HAP-1 (cell line): ENCODE data around the gene COL5A3.
"Not testable (repeated sequence)": the region's sequence is repeated elsewhere in the genome, so short reads cannot be mapped to it uniquely, and the experiment has no call there.

ENCODE experiments used
- DNase-seq, 2 experiments: peaks; one replicate each; pipeline ENCODE4 v3.0.0-alpha.2; 2016 to 2020; ENCODE audit warnings: low spot score in 2 of 2
- H3K27me3 ChIP-seq: fragments of 250-450 bp; sonication (Bioruptor Pico); 2 replicates; pipeline ENCODE4 v1.5.1; 2020; ENCODE audit warnings: low read depth, mild to moderate bottlenecking, moderate library complexity
- H3K36me3 ChIP-seq: fragments of 250-450 bp; sonication (Bioruptor Pico); replicated peaks from 2 replicates; pipeline ENCODE4 v1.5.1; 2020; ENCODE audit warnings: mild to moderate bottlenecking
- H3K4me1 ChIP-seq: fragments of 250-450 bp; sonication (Bioruptor Pico); 2 replicates; pipeline ENCODE4 v1.5.1; 2020; ENCODE audit warnings: mild to moderate bottlenecking
- H3K4me3 ChIP-seq: fragments of 250-450 bp; sonication (Bioruptor Pico); 2 replicates; pipeline ENCODE4 v1.5.1; 2020; ENCODE audit warnings: mild to moderate bottlenecking, moderate library complexity
- H3K9me3 ChIP-seq: fragments of 250-450 bp; sonication (Bioruptor Pico); 2 replicates; pipeline ENCODE4 v1.5.1; 2020; ENCODE audit warnings: mild to moderate bottlenecking, moderate library complexity
- in situ Hi-C: fragments of 300-500 bp; cut with MboI; formaldehyde crosslinking; loops from 3 replicates; pipeline ENCODE4 v1.14.3; 2020; ENCODE audit warnings: low sequenced_read_pairs, inconsistent platforms, mixed read lengths

Gene COL5A3

DNA sequence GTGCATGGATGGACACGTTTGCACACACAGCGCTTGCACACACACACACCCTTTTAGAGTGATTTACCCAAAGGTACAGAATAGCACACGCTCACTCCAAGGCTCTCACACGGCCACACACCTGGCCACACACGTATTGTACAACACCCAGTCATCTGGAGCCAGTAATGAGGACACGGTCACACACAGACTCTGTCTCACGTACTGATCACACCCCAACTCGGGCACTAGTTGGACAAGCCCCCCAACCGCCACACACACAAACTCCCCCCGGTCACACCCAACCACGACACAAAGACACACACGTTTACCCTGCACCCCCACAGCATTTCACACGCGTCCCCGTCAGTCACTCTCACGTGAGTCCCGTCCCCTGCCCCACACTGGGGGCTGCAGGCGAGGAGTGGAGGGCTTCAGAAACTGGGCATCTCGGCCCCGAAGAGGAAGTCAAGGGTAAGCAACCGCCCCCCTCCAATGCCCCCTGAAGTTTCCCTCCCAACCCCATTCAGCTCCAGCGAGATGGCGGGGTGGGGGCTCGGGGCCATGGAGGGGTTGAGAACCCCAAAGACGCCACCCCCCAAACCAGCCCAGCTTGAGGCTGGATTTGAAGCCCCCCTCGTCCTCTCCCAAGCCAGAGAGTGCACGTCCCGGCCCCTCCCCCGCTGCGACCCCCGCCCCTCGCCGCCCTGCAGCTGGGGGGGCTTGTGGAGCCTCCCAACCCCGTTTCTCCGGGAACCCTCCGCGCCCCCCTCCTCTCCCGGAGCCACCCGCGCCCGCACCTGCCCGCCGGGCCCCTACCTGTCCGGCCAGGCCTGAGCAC, 74.6 kb downstream of the COL5A3 start:
- no peaks in the 10 kb centered on the region for H3K36me3 ChIP-seq
- peak in 1 of 2 experiments; percentile 20 for DNase-seq
- peaks cover 17% of the 10 kb centered on the region for H3K4me1 ChIP-seq
- no peaks in the 10 kb centered on the region for H3K9me3 ChIP-seq
- in situ Hi-C loops, result loop anchor here (5.0 to 25.0 kb wide), 3 partner anchors 92 to 302 kb away; partner anchors contain the start of genes ANGPTL6, PPAN and S1PR2
- no peaks in the 10 kb centered on the region for H3K27me3 ChIP-seq
- H3K4me3 ChIP-seq, result peak overlapping the region; percentile 38

DNA sequence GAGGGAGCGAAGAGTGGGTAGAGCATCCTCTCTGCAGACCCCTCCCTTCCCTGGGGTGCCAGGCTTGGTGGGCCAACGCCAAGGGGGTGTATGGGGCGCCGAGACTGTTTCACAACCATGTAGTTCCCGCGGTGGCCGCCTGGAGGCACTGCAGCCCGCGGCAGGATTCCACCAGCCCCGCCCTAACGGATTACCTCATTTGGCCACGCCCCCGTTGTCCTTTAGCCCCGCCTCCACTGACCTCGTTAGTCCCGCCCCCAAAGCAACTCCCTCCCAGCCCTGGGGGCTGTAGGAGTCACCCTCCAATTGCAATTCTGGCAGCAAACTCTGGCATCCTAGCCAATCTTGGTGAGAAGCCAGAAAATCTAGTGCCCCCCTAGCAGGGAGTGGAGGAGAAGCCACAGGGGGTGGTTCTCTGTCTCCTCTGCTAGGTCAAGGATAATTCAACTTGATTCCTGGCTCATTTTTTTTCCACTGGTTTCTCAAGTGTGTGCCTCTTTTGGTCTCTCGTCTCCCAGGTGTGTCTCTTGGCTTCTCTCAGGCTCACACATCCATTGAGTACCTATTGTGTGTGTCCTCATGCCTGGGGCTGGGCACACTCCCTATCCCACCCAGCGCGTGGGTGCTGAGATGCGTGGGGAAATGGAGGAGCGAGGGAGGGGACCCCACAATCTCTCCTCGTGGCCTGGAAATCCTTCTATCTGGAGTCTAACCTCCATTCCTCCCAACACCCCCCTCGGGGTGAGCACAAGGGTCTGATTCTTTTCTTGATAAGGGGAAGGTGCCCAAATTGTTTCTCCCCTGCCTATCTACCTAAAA, 76.0 kb downstream of the COL5A3 start:
- Histone ChIP-seq H3K27me3 (no peaks in the 10 kb centered on the region), H3K36me3 (no peaks in the 10 kb centered on the region), H3K4me1 (peaks cover 17% of the 10 kb centered on the region), H3K9me3 (no peaks in the 10 kb centered on the region), H3K4me3 (no peak overlapping the region)
- peak; percentile 65 to 93 for DNase-seq
- in situ Hi-C loops, result loop anchor here (10.0 to 25.0 kb wide), 2 partner anchors 170 to 303 kb away; partner anchors contain the start of genes ANGPTL6, PPAN and S1PR2

DNA sequence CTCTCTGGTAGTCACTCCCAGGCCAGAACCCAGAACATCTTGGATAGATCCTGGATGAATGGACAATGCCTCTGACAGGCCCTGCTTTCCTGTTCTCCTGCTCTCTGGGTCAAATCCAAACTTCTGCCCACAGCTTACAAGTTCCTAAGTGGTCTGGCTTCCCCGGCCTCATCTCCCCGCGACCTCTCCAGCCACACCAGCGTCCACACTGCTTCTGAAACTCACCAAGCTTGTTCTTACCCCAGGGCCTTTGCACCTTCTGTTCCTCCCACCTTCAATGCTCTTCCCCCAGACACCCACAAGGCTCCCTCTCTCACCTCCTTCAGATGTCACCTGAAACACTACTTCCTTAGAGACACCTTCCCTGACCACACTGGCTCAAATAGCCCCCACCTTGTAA, 77.5 kb downstream of the COL5A3 start:
- Histone ChIP-seq H3K27me3 (no peaks in the 10 kb centered on the region), H3K9me3 (no peaks in the 10 kb centered on the region), H3K4me1 (peaks cover 17% of the 10 kb centered on the region), H3K36me3 (no peaks in the 10 kb centered on the region), H3K4me3 (no peak overlapping the region)
- in situ Hi-C loops, result loop anchor here (10.0 to 25.0 kb wide), 2 partner anchors 172 to 304 kb away; partner anchors contain the start of genes ANGPTL6, PPAN and S1PR2
- no peak for DNase-seq

DNA sequence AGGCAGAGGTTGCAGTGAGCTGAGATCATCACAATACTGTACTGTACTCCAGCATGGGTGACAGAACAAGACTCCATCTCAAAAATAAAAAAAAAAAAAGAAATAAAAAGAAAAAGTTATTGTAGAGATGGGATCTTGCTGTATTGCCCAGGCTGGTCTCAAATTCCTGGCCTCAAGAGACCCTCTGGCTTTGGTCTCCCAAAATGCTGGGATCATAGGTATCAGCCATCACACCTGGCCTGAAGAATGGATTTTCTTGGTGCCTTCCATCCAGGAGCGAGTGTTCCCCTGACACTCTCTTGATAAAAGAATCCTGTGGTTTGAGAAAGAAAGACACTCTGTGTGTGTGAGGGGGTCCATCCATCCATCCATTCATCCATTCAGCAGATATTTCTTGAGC, 78.7 kb downstream of the COL5A3 start:
- peaks cover 11% of the 10 kb centered on the region for H3K4me1 ChIP-seq
- no peaks in the 10 kb centered on the region for H3K27me3 ChIP-seq
- H3K36me3 ChIP-seq, result no peaks in the 10 kb centered on the region
- H3K9me3 ChIP-seq, result no peaks in the 10 kb centered on the region
- DNase-seq, result no peak
- in situ Hi-C loops, result loop anchor here (10.0 to 25.0 kb wide), 2 partner anchors 173 to 306 kb away; partner anchors contain the start of genes ANGPTL6, PPAN and S1PR2
- no peak overlapping the region for H3K4me3 ChIP-seq

DNA sequence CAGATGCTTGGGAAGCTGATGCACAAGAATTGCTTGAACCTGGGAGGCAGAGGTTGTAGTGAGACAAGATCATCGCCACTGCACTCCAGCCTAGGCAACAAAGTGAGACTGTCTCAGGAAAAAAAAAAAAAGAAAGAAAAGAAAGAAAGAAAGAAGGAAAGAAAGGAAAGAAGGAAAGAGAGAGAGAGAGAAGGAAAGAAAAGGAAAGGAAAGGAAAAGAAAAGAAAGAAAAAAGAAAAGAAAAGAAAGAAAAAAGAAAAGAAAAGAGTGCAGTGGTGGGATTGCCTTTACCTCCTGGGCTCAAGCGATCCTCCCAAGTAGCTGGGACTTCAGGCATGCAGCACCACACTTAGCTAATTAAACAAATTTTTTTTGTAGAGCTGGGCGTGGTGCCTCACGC, 86.9 kb downstream of the COL5A3 start:
- H3K4me3 ChIP-seq, result no peak overlapping the region
- in situ Hi-C loops, result loop anchor here (10.0 kb wide), 1 partner anchor 461 kb away; the partner anchor contains the start of gene TYK2
- no peaks in the 10 kb centered on the region for H3K27me3 ChIP-seq
- H3K4me1 ChIP-seq, result peaks cover 1% of the 10 kb centered on the region; the same call in 1 of the 2 replicates
- no peaks in the 10 kb centered on the region for H3K9me3 ChIP-seq
- no peak for DNase-seq
- no peaks in the 10 kb centered on the region for H3K36me3 ChIP-seq

DNA sequence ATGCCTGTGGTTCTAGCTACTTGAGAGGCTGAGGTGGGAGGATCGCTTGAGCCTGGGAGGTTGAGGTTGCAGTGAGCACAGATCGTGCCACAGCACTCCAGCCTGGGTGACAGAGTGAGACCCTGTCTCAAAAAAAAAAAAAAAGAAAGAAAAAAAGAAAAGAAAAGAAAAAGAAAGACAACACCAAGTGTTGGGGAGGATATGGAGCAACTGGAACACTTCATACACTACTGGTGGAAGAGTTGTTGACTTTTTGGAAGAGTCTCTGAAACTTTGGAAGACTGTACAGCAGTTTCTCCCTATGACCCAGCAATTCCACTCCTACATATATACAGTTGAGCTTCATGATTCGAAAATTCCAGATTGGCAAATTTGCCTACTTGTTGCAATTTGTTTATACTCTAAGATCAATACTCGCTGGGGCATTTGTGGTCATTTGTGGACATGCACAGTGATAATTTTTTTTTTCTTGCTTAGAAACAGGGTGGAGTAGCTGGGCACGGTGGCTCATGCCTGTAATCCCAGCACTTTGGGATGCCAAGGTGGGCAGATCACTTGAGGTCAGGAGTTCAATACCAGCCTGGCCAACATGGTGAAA, 87.4 kb downstream of the COL5A3 start:
- not testable (repeated sequence) for H3K9me3 ChIP-seq, H3K36me3 ChIP-seq, H3K4me1 ChIP-seq, DNase-seq, H3K4me3 ChIP-seq, H3K27me3 ChIP-seq
- in situ Hi-C loops, result loop anchor here (10.0 kb wide), 1 partner anchor 462 kb away; the partner anchor contains the start of gene TYK2

DNA sequence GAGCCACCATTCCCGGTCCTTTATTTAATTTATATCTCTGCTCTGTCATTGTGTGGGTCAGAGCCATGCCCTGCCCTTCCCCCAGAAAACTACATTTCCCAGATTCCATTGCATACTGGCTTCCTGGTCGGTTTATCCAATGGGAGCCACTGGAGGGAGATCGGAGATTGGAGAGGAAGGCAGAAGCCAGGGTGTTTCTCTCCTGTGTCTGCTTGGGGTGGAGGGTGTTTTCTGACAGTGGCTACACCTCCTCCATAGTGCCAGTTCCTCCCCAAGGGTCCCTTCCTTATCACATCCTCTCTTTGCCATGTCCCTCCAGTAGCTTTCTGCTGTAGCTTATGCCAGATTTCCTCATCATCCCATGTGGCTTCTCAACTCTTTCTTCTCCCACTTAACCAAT, 93.0 kb downstream of the COL5A3 start:
- Histone ChIP-seq H3K4me3 (no peak overlapping the region), H3K9me3 (no peaks in the 10 kb centered on the region), H3K4me1 (peaks cover 8% of the 10 kb centered on the region), H3K36me3 (no peaks in the 10 kb centered on the region), H3K27me3 (no peaks in the 10 kb centered on the region)
- DNase-seq, result peak; percentile 69 to 71
- in situ Hi-C loops, result no loop called here

DNA sequence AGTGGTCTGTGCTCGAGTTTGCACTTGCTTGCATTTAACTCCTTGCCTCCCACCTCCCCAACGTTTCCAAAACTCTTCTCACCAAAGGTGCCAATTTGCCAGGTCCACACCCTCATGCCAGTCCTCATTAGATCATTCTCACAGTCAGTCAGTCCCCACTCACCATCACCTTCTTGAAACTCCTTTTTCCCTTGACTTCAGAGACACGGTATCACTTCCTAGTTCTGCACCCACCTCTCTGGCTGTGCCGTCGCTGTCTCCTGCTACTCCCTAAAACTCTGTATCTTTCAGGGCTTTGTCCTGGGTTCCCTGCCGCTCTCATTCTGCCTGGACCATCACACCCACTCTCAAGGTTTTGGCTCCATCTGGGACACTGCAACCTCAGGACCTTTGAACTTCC, 93.6 kb downstream of the COL5A3 start:
- Histone ChIP-seq H3K4me3 (no peak overlapping the region), H3K4me1 (peaks cover 8% of the 10 kb centered on the region), H3K27me3 (no peaks in the 10 kb centered on the region), H3K36me3 (no peaks in the 10 kb centered on the region), H3K9me3 (no peaks in the 10 kb centered on the region)
- no peak for DNase-seq
- in situ Hi-C loops, result no loop called here

DNA sequence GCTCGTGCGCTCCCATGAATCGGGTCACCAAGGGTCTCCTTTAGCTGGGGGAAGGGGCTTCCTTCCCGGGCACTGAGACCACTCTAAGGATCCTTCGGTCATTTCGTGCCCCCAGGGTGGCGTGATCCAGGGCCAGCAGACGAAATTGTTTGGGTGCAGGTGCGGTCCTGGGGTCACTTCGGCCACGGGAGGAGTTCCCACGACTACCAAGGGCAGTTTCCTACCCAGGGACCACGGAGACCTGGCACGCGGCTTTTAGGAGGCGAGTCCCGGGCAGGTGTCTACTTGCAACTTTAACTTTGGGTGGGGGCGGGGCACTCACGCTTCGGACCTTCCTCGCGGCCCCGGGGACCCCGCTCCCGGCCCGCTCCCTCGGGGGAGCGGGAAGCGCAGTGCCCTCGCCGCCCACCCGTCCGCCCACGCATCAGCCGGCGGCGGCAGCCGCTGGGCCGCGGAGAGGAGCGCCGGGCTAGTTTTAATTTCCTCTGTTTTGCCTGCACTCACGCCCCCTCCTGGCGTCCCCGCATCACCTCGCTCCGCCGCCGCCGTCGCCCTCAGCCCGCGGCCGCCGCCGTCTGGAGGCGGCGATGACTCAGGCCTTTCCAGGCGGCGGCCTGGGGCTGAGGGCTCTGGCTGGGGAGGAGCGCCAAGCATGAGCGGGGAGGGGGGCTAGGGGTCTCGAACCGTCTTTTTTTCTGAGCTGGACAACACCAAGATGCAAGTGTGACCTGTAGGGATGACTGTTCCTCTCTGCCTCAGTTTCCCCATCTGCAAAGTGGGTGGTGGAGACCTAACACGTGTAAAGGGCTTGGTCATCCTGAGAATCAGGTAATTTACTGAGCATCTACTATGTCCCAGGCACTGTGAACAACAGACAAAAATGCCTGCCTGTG, 95.7 kb downstream of the COL5A3 start:
- H3K9me3 ChIP-seq, result no peaks in the 10 kb centered on the region
- DNase-seq, result peak; percentile 65 to 90
- in situ Hi-C loops, result no loop called here
- H3K27me3 ChIP-seq, result no peaks in the 10 kb centered on the region
- peak overlapping the region; percentile 41 for H3K4me3 ChIP-seq
- peaks cover 8% of the 10 kb centered on the region for H3K4me1 ChIP-seq
- no peaks in the 10 kb centered on the region for H3K36me3 ChIP-seq

DNA sequence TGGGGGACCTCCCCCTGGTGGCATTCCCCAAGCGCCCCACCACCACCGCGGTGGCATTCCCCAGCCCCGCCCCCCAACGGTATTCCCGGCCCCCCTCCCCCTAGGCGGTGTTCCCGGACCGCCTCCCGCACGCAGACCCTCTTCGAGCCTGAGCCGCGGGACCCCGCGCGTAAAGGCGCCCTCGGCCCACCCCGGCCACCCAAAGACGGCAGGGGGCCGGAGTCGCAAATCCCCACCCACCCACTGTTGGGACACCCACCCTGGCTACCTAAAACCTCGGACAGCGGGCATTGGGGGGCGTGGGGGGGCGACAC, 96.3 kb downstream of the COL5A3 start:
- no peak for DNase-seq
- in situ Hi-C loops, result no loop called here
- H3K27me3 ChIP-seq, result no peaks in the 10 kb centered on the region
- H3K9me3 ChIP-seq, result no peaks in the 10 kb centered on the region
- H3K4me1 ChIP-seq, result peaks cover 8% of the 10 kb centered on the region
- H3K4me3 ChIP-seq, result peak overlapping the region; percentile 41
- no peaks in the 10 kb centered on the region for H3K36me3 ChIP-seq

DNA sequence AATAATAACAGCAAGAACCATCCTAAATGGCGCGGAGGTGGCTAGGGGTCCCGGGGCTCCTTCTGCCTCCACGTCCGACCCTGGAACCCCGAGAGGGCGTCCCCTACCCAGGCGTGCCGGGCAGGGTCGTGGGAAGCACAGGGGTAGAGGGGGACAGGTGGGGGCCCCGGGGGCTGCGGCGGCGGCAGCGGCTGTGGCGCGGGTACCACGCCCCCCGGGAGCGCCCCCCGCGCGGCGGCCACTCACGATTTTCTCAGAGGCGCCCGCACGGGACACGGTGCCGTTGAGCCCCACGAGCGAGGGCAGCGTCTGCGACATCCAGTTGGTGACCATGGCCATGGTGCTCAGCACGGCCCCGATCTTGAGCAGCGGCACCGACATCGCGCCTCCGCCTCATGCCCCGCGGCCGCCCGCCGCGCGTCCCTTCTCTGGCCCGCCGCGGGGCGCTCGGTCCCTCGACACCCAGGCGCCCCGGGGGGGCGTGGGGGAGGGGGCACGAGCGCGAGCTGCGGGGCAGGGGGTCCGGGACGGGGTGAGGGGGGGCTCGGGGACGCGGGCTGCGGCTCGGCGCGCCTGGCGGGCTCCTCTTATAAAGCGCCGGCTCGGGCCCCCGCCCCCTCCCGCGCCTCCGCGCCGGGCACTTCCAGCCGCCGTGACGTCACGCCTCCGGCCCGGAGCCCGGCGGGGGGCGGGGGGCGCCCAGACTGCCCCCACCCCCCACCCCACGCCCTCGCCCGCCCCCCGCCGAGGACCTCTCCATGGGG, 96.9 kb downstream of the COL5A3 start:
- Histone ChIP-seq H3K9me3 (no peaks in the 10 kb centered on the region), H3K4me3 (peak overlapping the region; percentile 20), H3K36me3 (no peaks in the 10 kb centered on the region), H3K27me3 (no peaks in the 10 kb centered on the region), H3K4me1 (peaks cover 6% of the 10 kb centered on the region)
- DNase-seq, result peak in 1 of 2 experiments; percentile 57
- in situ Hi-C loops, result no loop called here

DNA sequence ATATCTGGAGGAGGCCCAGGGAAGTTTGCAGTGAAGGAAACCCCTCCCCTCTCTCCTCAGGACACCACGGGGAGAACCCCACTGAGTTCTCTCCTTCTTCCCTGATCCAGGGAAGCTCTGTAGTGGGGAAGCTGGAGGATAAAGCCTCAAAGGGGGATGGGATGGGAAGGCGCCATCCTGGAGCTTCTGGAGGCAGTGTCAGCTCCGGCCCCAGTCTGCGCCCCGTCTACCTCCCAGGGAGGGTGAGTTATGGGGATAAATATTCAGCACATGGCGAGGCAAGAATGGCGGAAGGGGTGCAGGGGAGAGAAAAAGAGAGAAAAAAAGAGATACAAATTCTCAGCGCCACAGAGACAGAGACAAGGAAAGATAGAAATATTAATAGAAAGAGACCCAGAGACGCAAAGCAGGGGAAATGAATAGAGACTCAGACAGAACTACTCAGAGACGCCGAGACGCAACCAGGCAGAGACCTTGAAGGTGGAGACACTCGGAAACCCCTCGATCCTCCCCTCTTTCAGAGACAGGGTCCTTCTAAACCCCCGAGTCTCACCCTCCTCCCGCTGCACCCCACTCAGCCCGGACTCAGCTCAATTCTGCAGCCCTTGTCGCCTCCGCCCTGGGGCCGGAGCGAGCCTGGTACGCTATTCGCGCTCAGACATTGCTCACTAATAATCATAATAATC, 97.6 kb downstream of the COL5A3 start:
- Histone ChIP-seq H3K4me1 (peaks cover 5% of the 10 kb centered on the region; the same call in 1 of the 2 replicates), H3K4me3 (peak overlapping the region; percentile 20), H3K9me3 (no peaks in the 10 kb centered on the region), H3K27me3 (no peaks in the 10 kb centered on the region), H3K36me3 (no peaks in the 10 kb centered on the region)
- DNase-seq, result no peak
- in situ Hi-C loops, result no loop called here
